Erythroblast (primary cell): ENCODE results near the gene LMAN2L.

Experiments used
- GATA1 ChIP-seq: IDR thresholded peaks from 2 replicates; pipeline ENCODE4 v1.6.1; 2011; ENCODE audit warnings: low read depth, mild to moderate bottlenecking, control low read depth, low read length, moderate library complexity
- POLR2A ChIP-seq: IDR thresholded peaks from 2 replicates; pipeline ENCODE4 v1.6.1; 2011; ENCODE audit warnings: mild to moderate bottlenecking, low read length

GRCh38 chr2:96771796-96772618, 32.1 kb upstream of the LMAN2L start:
- no peak for TF ChIP-seq POLR2A
- no peak for TF ChIP-seq GATA1
